ENCODE results near the gene TMEM35B.

DNA sequence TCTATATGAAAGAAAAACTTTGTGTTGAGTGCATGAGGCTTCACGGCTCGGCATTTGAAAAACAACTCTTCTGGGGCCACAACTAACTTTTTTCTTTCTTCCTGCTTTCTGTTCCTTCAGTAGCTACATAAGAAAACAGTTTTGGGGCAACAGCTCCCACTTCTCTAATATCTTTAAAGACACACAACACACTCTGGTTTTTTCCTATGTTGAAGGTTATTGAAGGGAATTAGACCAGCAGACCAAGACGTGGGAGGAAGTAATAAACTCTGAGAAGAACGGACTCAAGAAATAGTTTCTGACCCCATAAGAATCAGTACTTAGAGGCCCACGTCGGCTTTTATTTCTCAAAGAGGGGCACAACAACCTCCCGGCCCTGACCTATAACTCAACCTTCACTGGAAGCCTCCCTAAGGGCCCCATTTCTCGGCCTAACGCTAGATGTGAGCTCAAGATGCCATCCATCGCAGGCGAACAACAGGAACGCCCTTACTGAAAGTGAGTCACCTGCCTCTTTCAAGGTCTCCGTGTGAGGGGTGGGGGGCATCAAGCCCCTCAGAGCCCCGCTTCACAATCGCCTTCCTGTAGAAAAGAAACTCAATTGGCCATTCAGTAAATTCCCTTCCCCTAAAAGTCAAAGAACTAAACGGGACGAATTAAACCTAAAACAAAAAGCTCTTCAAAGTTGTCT is 45.8 kb upstream of the TMEM35B start:
- TF ChIP-seq, protein P1, sequence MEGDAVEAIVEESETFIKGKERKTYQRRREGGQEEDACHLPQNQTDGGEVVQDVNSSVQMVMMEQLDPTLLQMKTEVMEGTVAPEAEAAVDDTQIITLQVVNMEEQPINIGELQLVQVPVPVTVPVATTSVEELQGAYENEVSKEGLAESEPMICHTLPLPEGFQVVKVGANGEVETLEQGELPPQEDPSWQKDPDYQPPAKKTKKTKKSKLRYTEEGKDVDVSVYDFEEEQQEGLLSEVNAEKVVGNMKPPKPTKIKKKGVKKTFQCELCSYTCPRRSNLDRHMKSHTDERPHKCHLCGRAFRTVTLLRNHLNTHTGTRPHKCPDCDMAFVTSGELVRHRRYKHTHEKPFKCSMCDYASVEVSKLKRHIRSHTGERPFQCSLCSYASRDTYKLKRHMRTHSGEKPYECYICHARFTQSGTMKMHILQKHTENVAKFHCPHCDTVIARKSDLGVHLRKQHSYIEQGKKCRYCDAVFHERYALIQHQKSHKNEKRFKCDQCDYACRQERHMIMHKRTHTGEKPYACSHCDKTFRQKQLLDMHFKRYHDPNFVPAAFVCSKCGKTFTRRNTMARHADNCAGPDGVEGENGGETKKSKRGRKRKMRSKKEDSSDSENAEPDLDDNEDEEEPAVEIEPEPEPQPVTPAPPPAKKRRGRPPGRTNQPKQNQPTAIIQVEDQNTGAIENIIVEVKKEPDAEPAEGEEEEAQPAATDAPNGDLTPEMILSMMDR (IDR thresholded peaks at IDR 0.05), result no peak
- TF ChIP-seq POLR2A (IDR thresholded peaks at IDR 0.05) (no peak), EP300 (IDR thresholded peaks at IDR 0.05) (no peak)

Measured in tibial nerve (tissue), 4 donors.